Measurements from ENCODE around the gene ZNF839. TPM values are rescaled to one million over a fixed set of nuclear protein-coding genes. Genes with fewer than 3 reads are reported as not detected.

The ZNF839 gene
- total RNA-seq, 1 experiment from 2014 or later: 21.7 TPM

GRCh38 chr14:102342238-102342637 is 22.7 kb downstream of the ZNF839 start:
- BruUV-seq (replicated peaks): no TSS peak
- CTCF ChIA-PET: no interaction called here
- intact Hi-C loops (cut with micrococcal nuclease; ENCODE audit: unreplicated experiment): no loop called here
- no peak for DNase-seq
- no peaks in the 10 kb centered on the region for H3K9me3 Mint-ChIP-seq (ENCODE audit: low read depth, unreplicated experiment)
- peaks cover 36% of the 10 kb centered on the region for H3K36me3 Mint-ChIP-seq (ENCODE audit: insufficient read depth, unreplicated experiment)
- H3K4me1 Mint-ChIP-seq (ENCODE audit: low read depth, unreplicated experiment): no peaks in the 10 kb centered on the region
- no peak overlapping the region for H3K4me3 Mint-ChIP-seq (ENCODE audit: low read depth, unreplicated experiment)
- H3K27me3 Mint-ChIP-seq (ENCODE audit: unreplicated experiment): no peaks in the 10 kb centered on the region
- no peak overlapping the region for H3K27ac Mint-ChIP-seq (ENCODE audit: unreplicated experiment)
- TF ChIP-seq CTCF (IDR thresholded peaks at IDR 0.05; ENCODE audit: unreplicated experiment): no peak

GRCh38 chr14:102344084-102344483 is 24.5 kb downstream of the ZNF839 start:
- CTCF ChIA-PET: no interaction called here

DNA sequence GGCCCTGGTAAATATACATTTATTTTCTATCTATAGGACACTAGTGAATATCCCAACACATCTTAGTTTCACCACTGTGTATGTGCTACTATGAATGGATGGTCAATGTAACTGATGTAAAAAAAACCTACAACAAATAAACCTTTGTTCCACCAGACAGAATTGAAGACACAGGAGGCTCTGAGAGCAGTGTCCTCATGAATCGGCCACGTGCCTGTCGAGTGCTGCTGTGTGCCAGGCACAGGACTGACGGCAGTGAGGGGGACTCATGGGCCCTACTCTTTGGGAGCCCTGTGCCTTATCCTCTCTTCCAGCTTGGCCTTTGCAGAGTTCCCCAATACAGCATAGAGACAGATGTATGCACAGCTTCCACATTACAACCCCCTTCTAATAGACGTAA is 24.9 kb downstream of the ZNF839 start:
- H3K9me3 Mint-ChIP-seq (ENCODE audit: low read depth, unreplicated experiment): no peaks in the 10 kb centered on the region
- peaks cover 30% of the 10 kb centered on the region for H3K36me3 Mint-ChIP-seq (ENCODE audit: insufficient read depth, unreplicated experiment)
- H3K27me3 Mint-ChIP-seq (ENCODE audit: unreplicated experiment): no peaks in the 10 kb centered on the region
- CTCF ChIA-PET: no interaction called here
- intact Hi-C loops (cut with micrococcal nuclease; ENCODE audit: unreplicated experiment): no loop called here
- no peak overlapping the region for H3K27ac Mint-ChIP-seq (ENCODE audit: unreplicated experiment)
- H3K4me1 Mint-ChIP-seq (ENCODE audit: low read depth, unreplicated experiment): no peaks in the 10 kb centered on the region
- no peak for TF ChIP-seq CTCF (IDR thresholded peaks at IDR 0.05; ENCODE audit: unreplicated experiment)
- no peak overlapping the region for H3K4me3 Mint-ChIP-seq (ENCODE audit: low read depth, unreplicated experiment)
- no TSS peak for BruUV-seq (replicated peaks)
- DNase-seq: no peak

More at GRCh38 chr14:102344084-102344483, 24.5 kb downstream of the ZNF839 start:
- H3K4me1 Mint-ChIP-seq (ENCODE audit: low read depth, unreplicated experiment): no peaks in the 10 kb centered on the region
- no peak overlapping the region for H3K27ac Mint-ChIP-seq (ENCODE audit: unreplicated experiment)
- H3K4me3 Mint-ChIP-seq (ENCODE audit: low read depth, unreplicated experiment): no peak overlapping the region
- H3K36me3 Mint-ChIP-seq (ENCODE audit: insufficient read depth, unreplicated experiment): peaks cover 30% of the 10 kb centered on the region
- H3K27me3 Mint-ChIP-seq (ENCODE audit: unreplicated experiment): no peaks in the 10 kb centered on the region
- TF ChIP-seq CTCF (IDR thresholded peaks at IDR 0.05; ENCODE audit: unreplicated experiment): no peak
- no peaks in the 10 kb centered on the region for H3K9me3 Mint-ChIP-seq (ENCODE audit: low read depth, unreplicated experiment)
- intact Hi-C loops (cut with micrococcal nuclease; ENCODE audit: unreplicated experiment): no loop called here
- DNase-seq: no peak
- no TSS peak for BruUV-seq (replicated peaks)

- DNase-seq: no peak
- no peak overlapping the region for H3K27ac Mint-ChIP-seq (ENCODE audit: unreplicated experiment)
- BruUV-seq (replicated peaks): no TSS peak
- no peaks in the 10 kb centered on the region for H3K4me1 Mint-ChIP-seq (ENCODE audit: low read depth, unreplicated experiment)
- no peaks in the 10 kb centered on the region for H3K27me3 Mint-ChIP-seq (ENCODE audit: unreplicated experiment)
- H3K9me3 Mint-ChIP-seq (ENCODE audit: low read depth, unreplicated experiment): no peaks in the 10 kb centered on the region
- TF ChIP-seq CTCF (IDR thresholded peaks at IDR 0.05; ENCODE audit: unreplicated experiment): no peak
- CTCF ChIA-PET: no interaction called here
- H3K4me3 Mint-ChIP-seq (ENCODE audit: low read depth, unreplicated experiment): no peak overlapping the region
- peaks cover 30% of the 10 kb centered on the region for H3K36me3 Mint-ChIP-seq (ENCODE audit: insufficient read depth, unreplicated experiment)
- intact Hi-C loops (cut with micrococcal nuclease; ENCODE audit: unreplicated experiment): no loop called here
Measured at GRCh38 chr14:102345232-102345631, 25.7 kb downstream of the ZNF839 start.
